Glutamatergic neuron (in vitro differentiated cells): ENCODE results near the gene PAK5. TPM values are rescaled to one million over a fixed set of nuclear protein-coding genes. Genes with fewer than 3 reads are reported as not detected.

Experiments
- DNase-seq: peaks from one replicate; pipeline ENCODE4 v3.0.0; 2022
- H3K27ac Mint-ChIP-seq: one replicate; pipeline ENCODE4 v1.8.0; 2020; ENCODE audit warnings: mild to moderate bottlenecking, mixed read lengths, inconsistent platforms; ENCODE audit not compliant: unreplicated experiment
- H3K27me3 Mint-ChIP-seq: one replicate; pipeline ENCODE4 v1.8.0; 2020; ENCODE audit warnings: mild to moderate bottlenecking, moderate library complexity, mixed read lengths, inconsistent platforms; ENCODE audit not compliant: unreplicated experiment
- H3K36me3 Mint-ChIP-seq: one replicate; pipeline ENCODE4 v1.8.0; 2020; ENCODE audit warnings: mild to moderate bottlenecking, mixed read lengths, inconsistent platforms; ENCODE audit not compliant: unreplicated experiment
- H3K4me1 Mint-ChIP-seq: one replicate; pipeline ENCODE4 v1.8.0; 2020; ENCODE audit warnings: mild to moderate bottlenecking, low read depth, mixed read lengths, inconsistent platforms; ENCODE audit not compliant: unreplicated experiment
- H3K4me3 Mint-ChIP-seq: one replicate; pipeline ENCODE4 v1.8.0; 2020; ENCODE audit warnings: mild to moderate bottlenecking, mixed read lengths, inconsistent platforms; ENCODE audit not compliant: unreplicated experiment
- H3K9me3 Mint-ChIP-seq: one replicate; pipeline ENCODE4 v1.8.0; 2020; ENCODE audit warnings: mild to moderate bottlenecking, moderate library complexity, mixed read lengths, inconsistent platforms; ENCODE audit not compliant: unreplicated experiment
- CTCF ChIP-seq: fragments of 200-600 bp; sonication (generic); IDR thresholded peaks from one replicate; pipeline ENCODE4 v1.5.0; 2021; ENCODE audit not compliant: partially characterized antibody, unreplicated experiment
- total RNA-seq: library from RNA; stranded (reverse); fragmentation: NEBNext Ultra II Directional; extraction: Animal tissue kit (Norgen Biotek cat#: 25700); gene quantifications from one replicate; pipeline ENCODE4 v1.2.1, GENCODE V29; 2021; ENCODE audit not compliant: unreplicated experiment

PAK5 gene
- total RNA-seq, 1 donor from 2014 or later, result 6.8 TPM

- no peak for DNase-seq
- no peaks in the 10 kb centered on the region for H3K4me1 Mint-ChIP-seq
- no peaks in the 10 kb centered on the region for H3K9me3 Mint-ChIP-seq
- TF ChIP-seq CTCF, result no peak
- peaks cover 6% of the 10 kb centered on the region for H3K36me3 Mint-ChIP-seq
- H3K27ac Mint-ChIP-seq, result no peak overlapping the region
- no peaks in the 10 kb centered on the region for H3K27me3 Mint-ChIP-seq
- no peak overlapping the region for H3K4me3 Mint-ChIP-seq
Observed at GRCh38 chr20:9741996-9742395, 96.9 kb downstream of the PAK5 start.

GRCh38 chr20:9740486-9740885, 98.4 kb downstream of the PAK5 start:
- Mint-ChIP-seq H3K9me3 (no peaks in the 10 kb centered on the region), H3K36me3 (peaks cover 6% of the 10 kb centered on the region), H3K4me3 (no peak overlapping the region), H3K27ac (no peak overlapping the region), H3K4me1 (no peaks in the 10 kb centered on the region), H3K27me3 (no peaks in the 10 kb centered on the region)
- no peak for TF ChIP-seq CTCF
- no peak for DNase-seq

GRCh38 chr20:9739991-9740390, 98.9 kb downstream of the PAK5 start:
- H3K27ac Mint-ChIP-seq, result no peak overlapping the region
- H3K4me1 Mint-ChIP-seq, result no peaks in the 10 kb centered on the region
- H3K27me3 Mint-ChIP-seq, result no peaks in the 10 kb centered on the region
- no peak for TF ChIP-seq CTCF
- no peak for DNase-seq
- peaks cover 6% of the 10 kb centered on the region for H3K36me3 Mint-ChIP-seq
- H3K4me3 Mint-ChIP-seq, result no peak overlapping the region
- no peaks in the 10 kb centered on the region for H3K9me3 Mint-ChIP-seq

- no peak for TF ChIP-seq CTCF
- Mint-ChIP-seq H3K27ac (no peak overlapping the region), H3K36me3 (no peaks in the 10 kb centered on the region), H3K9me3 (peaks cover 1% of the 10 kb centered on the region), H3K27me3 (no peaks in the 10 kb centered on the region), H3K4me3 (no peak overlapping the region), H3K4me1 (no peaks in the 10 kb centered on the region)
- no peak for DNase-seq
Observed at GRCh38 chr20:9736373-9736772, 102.5 kb downstream of the PAK5 start.

- Mint-ChIP-seq H3K4me3 (no peak overlapping the region), H3K27ac (no peak overlapping the region), H3K27me3 (no peaks in the 10 kb centered on the region), H3K4me1 (peaks cover 8% of the 10 kb centered on the region), H3K36me3 (no peaks in the 10 kb centered on the region), H3K9me3 (peaks cover 2% of the 10 kb centered on the region)
- DNase-seq, result no peak
- TF ChIP-seq CTCF, result no peak
Observed at GRCh38 chr20:9723501-9724202, 115.2 kb downstream of the PAK5 start.
